Cortex of kidney (tissue), 1 donor: ENCODE results near the gene PLCD4.

Experiments used
- DNase-seq: peaks from one replicate; lab custom pipeline; 2025; lab: John Stamatoyannopoulos, UW

The PLCD4 gene

DNA sequence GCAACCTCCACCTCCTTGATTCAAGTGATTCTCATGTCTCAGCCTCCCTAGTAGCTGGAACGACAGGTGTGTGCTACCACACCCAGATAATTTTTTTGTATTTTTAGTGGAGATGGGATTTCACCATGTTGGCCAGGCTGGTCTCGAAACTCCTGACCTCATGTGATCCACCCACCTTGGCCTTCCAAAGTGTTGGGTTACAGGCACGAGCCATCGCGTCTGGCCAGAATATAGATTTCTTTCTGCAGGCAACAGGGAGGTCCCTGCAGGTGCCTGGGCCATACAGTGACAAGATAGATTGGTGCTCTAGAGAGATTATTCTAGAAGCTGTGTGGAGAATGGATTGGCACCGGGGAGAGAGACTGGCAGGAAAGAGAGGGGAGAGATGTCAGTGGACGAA, 13.3 kb downstream of the PLCD4 start:
- no peak for DNase-seq

- no peak for DNase-seq
Observed at GRCh38 chr2:218622606-218623365, 15.1 kb downstream of the PLCD4 start.

DNA sequence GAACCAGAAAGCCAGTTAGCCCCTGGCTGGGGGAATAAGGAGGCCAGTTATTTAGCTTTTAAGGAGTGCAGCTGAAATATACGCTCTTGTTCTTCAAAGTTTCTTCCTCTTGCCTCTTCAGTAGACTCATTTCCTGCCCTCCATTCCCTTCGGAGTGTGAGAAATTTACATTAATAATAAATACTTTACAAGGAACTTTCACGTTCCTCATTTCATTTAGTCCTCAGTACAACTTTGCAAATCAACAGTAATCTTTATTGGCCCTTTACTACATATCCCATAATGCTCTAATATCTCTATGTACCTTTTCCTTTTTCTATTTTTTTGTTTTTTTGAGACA, 15.6 kb downstream of the PLCD4 start:
- DNase-seq = no peak

DNA sequence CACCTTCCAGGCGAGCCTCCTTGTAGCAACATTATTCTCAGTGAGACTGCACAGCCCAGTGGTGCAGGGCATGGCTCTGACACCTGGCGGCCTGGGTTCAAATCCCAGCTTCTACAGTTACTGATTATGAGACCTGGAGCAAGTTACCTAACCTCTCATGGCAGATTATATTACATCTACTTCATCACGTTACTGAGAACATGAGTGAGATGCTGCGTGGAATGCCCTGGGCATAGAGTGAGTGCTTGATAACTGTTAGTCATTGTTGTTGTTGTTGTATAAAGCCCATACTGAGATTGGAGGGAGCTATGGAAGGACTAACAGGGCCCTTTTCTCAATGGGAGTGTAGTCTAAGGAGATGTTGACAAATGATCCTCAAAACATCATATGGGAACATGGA, 18.7 kb downstream of the PLCD4 start:
- DNase-seq = no peak

DNA sequence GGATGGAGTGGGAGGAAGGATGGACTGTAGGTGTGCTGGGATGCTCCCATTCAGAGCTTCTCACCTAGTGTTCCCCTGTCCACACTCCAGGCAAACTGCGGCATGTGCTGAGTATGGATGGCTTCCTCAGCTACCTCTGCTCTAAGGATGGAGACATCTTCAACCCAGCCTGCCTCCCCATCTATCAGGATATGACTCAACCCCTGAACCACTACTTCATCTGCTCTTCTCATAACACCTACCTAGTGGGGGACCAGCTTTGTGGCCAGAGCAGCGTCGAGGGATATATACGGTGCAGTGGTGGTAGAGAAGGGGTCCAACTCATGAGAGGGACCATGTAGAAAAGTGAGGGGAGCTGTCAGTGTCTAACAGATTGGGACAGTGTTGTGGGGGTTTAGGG, 20.2 kb downstream of the PLCD4 start:
- DNase-seq = no peak

DNA sequence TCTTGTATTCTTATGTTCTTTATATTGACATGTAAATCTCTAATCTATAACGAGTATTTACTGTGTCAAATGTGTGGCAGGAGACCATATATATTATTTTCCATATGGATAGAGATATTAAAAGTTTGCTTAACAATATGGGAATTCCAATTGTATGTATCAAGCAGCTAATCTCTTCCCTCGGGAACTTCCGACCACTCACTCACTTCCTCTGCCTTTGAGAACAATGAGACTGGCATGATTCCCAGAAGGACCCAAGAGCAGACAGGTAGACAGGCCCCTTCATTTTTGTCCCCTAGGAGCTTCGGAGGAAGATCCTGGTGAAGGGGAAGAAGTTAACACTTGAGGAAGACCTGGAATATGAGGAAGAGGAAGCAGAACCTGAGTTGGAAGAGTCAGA, 24.1 kb downstream of the PLCD4 start:
- DNase-seq = no peak

- DNase-seq = no peak
Observed at GRCh38 chr2:218635719-218636118, 28.0 kb downstream of the PLCD4 start.

GRCh38 chr2:218638372-218638771, 30.7 kb downstream of the PLCD4 start:
- DNase-seq = no peak

GRCh38 chr2:218642121-218642656, 34.5 kb downstream of the PLCD4 start:
- DNase-seq = no peak

DNA sequence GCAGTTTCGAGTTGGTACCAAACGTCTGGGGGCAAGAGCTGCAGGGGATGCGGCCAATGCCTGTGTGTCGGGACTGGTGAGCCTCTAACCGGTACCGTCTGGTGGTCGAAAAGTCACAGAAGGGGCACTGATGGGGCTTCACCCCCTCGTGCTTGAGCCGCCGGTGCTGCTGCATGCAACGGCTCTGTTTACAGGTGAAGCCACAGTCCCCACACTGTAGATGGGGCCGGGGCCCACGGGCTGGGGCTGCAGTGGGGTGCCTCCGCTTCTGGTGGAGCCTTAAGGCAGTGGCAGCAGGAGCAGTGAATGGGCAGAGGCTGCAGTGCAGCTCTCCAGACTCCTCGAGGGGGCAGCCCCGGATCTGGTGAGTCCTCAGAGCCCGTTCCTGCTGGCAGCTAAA, 35.1 kb downstream of the PLCD4 start:
- DNase-seq = no peak

GRCh38 chr2:218643751-218644310, 36.1 kb downstream of the PLCD4 start:
- no peak for DNase-seq

DNA sequence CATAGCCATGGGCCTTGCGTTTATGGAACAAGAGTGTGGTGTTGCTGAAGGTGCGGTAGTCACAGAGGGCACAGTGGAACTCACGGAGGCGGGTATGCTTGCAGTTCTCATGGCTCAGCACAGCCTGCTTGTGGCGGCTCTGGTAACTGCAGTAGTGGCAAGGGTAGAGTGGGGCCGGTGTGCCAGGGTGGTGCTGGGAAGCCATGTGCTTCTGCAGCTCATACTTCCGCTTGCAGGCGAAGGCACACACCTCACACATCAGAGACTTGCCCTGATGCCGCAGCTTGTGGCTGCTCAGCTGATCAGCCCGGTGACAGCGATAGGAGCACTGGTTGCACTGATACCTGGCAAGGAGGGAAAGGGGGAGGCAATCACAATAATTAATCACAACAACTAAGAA, 37.0 kb downstream of the PLCD4 start:
- DNase-seq = no peak

GRCh38 chr2:218645126-218645525, 37.4 kb downstream of the PLCD4 start:
- DNase-seq = no peak

- no peak for DNase-seq
Observed at GRCh38 chr2:218648088-218648786, 40.5 kb downstream of the PLCD4 start.

DNA sequence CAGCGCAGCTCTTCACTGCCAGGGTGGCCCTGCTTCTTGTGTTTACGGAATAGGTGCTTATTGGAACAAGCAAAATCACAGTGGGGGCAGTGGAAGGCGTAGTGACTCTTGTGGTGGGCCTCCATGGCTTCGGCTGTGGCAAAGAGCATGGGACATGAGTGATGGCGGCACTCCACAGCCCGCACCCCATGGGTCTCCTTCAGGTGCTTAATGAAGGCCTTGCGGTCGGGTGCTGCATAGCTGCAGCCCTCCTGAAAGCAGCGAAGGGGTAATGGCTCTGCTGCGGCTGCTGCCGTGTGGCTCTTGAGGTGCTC, 41.0 kb downstream of the PLCD4 start:
- DNase-seq = no peak

- no peak for DNase-seq
Observed at GRCh38 chr2:218655751-218656150, 48.1 kb downstream of the PLCD4 start.

GRCh38 chr2:218658671-218659257, 51.1 kb downstream of the PLCD4 start:
- DNase-seq = no peak

- DNase-seq = no peak
Observed at GRCh38 chr2:218659258-218659987, 51.7 kb downstream of the PLCD4 start, which contains the start of the genes BCS1L and ZNF142. Gene BCS1L, plus strand, starts transcription at chr2:218659683. Its CDS starts 1,305 bp downstream, at chr2:218660988. Gene ZNF142, minus strand, starts transcription at chr2:218659623. Its CDS starts 3,194 bp downstream, at chr2:218656429.

- no peak for DNase-seq
Observed at GRCh38 chr2:218659988-218660358, 52.3 kb downstream of the PLCD4 start.

- no peak for DNase-seq
Observed at GRCh38 chr2:218662377-218662776, 54.7 kb downstream of the PLCD4 start.

DNA sequence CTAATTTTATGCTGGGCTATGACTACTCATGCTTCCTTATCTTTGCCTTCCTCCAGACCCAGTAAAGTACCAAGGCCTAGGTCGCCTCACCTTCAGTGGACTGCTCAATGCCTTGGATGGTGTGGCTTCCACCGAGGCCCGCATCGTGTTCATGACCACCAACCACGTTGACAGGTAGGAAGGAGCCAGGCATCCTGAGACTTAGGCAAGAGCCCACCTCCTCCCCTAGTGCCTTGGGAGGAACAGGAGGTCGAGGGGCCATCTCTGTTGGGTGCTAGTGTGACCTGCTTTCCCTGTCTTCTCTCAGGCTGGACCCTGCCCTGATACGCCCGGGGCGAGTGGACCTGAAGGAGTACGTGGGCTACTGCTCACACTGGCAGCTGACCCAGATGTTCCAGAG, 55.1 kb downstream of the PLCD4 start:
- DNase-seq = no peak

- DNase-seq = no peak
Observed at GRCh38 chr2:218663901-218664300, 56.2 kb downstream of the PLCD4 start.
